Lower leg skin (tissue), 4 donors: ENCODE data around the gene COL2A1. TPM values are rescaled to one million over a fixed set of nuclear protein-coding genes. Genes with fewer than 3 reads are reported as not detected.

Source experiments
- DNase-seq, 2 donors: peaks; one replicate each; pipeline ENCODE4 v3.0.0-alpha.2; 2019; ENCODE audit warnings: low spot score in 2 of 2
- H3K4me3 ChIP-seq: fragments of 200-600 bp; sonication (generic); 2 replicates; pipeline ENCODE4 v1.5.1; 2017; ENCODE audit warnings: mild to moderate bottlenecking, low read depth; ENCODE audit not compliant: poor library complexity, severe bottlenecking
- POLR2A ChIP-seq, 2 donors: fragments of 450-650 bp; IDR thresholded peaks; one replicate each; pipeline ENCODE4 v1.6.1; 2016 to 2017; ENCODE audit warnings: antibody characterized with exemption in 2 of 2, mild to moderate bottlenecking in 1 of 2, moderate library complexity in 1 of 2
- WGBS, 2 donors: methylation state at CpG; one replicate each; pipeline ENCODE4 v1.1.5; 2018; 5-methylcytosine and 5-hydroxymethylcytosine counted together
- intact Hi-C: fragments of 100-400 bp; cut with DNase I; formaldehyde crosslinking; loops from one replicate; pipeline ENCODE4 v1.15.0; 2023; ENCODE audit warnings: low total_unique reads
- total RNA-seq, 4 donors: library from RNA; depleted of rRNA; stranded (reverse); fragments of >200 nt; gene quantifications; one replicate each; pipeline ENCODE4 v1.1.0, GENCODE V29; 2016
- TF ChIP-seq, protein P1 (sequence below), 3 donors: fragments of 450-650 bp; IDR thresholded peaks; one replicate each; pipeline ENCODE4 v1.5.1; 2016; ENCODE audit warnings: antibody characterized with exemption in 3 of 3, mild to moderate bottlenecking in 3 of 3, moderate library complexity in 2 of 3

COL2A1 gene
- total RNA-seq, 4 donors from 2014 or later: 0.07 to 0.26 TPM; not detected in 2

DNA sequence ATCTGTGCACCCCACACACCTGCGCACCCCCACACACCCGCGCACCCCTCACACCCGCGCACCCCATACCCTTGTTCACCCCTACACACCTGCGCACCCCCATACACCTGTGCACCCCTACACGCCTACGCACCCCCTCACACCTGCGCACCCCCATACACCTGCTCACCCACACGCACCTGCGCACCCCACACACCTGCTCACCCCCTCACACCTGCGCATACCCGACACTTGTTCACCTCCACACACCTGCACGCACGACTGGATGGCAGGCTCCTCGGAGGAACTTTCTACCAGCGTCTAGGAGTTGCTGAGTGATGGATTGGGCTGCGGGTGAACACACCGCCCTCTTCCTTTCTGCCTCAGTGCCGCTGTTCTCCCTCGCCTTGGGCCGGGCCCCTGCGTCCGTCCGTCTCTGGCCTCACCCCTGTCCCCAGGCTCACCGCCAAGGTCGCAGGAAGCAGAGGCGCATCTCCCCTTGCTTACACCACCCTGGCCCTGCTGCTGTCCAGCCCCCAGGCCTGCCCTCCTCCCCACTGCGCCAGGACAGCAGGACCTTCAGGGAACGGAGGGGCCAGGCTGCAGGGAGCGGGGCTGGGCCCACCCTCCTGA lies 61.6 kb downstream of the COL2A1 start:
- peak in 1 of 2 donors; percentile 62 for DNase-seq
- no peak overlapping the region for H3K4me3 ChIP-seq
- WGBS, 2 donors: 70 to 73% methylated on average over 30 of the region's 31 CpGs
- TF ChIP-seq, protein P1, sequence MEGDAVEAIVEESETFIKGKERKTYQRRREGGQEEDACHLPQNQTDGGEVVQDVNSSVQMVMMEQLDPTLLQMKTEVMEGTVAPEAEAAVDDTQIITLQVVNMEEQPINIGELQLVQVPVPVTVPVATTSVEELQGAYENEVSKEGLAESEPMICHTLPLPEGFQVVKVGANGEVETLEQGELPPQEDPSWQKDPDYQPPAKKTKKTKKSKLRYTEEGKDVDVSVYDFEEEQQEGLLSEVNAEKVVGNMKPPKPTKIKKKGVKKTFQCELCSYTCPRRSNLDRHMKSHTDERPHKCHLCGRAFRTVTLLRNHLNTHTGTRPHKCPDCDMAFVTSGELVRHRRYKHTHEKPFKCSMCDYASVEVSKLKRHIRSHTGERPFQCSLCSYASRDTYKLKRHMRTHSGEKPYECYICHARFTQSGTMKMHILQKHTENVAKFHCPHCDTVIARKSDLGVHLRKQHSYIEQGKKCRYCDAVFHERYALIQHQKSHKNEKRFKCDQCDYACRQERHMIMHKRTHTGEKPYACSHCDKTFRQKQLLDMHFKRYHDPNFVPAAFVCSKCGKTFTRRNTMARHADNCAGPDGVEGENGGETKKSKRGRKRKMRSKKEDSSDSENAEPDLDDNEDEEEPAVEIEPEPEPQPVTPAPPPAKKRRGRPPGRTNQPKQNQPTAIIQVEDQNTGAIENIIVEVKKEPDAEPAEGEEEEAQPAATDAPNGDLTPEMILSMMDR (IDR thresholded peaks at IDR 0.05): no peak
- no peak for TF ChIP-seq POLR2A (IDR thresholded peaks at IDR 0.05)
- intact Hi-C loops: loop anchor here (10.0 kb wide), 1 partner anchor 98 kb away; no protein-coding TSS in a partner anchor

DNA sequence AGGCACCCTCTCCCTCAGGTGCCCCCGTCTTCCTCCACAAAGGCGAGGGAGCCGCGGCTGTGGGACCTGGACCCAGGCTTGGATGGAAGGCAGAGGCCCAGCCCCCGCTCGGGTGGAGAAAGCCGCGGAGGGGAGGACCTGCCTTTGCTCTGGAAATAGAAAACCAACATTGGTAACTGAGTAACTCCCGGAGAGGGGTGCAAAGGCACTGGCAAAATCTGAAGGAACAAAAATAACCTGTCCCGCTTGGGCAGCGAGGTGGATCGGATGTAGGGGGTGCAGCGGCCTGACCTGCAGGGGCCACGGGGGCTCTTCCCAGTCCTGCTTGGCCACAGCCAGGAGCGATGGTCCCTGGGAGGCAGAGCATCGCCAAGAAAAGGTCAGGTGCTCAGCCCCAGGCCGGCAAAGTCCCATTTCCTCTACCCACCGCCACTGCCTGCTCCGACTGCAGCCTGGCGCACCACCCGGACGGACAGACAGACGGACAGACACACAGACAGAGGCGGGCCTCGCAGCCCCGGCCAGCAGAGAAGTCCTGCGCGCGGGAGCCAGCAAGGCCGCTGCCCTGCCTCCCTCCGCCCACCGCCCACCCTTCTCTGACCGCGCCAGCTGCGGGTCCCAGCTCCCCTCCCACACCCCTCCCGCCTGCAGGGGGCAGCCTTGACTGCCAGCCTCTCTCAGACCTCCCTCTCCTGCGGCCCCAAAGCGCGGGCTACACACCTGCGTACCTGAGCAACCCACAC lies 62.2 kb downstream of the COL2A1 start:
- DNase-seq: peak in 1 of 2 donors; percentile 82
- H3K4me3 ChIP-seq: no peak overlapping the region
- TF ChIP-seq POLR2A (IDR thresholded peaks at IDR 0.05): no peak
- TF ChIP-seq, protein P1 (IDR thresholded peaks at IDR 0.05): no peak
- intact Hi-C loops: loop anchor here (10.0 kb wide), 1 partner anchor 97 kb away; no protein-coding TSS in a partner anchor
- 58% methylated on average over 32 to 35 of the region's 40 CpGs for WGBS, 2 donors

DNA sequence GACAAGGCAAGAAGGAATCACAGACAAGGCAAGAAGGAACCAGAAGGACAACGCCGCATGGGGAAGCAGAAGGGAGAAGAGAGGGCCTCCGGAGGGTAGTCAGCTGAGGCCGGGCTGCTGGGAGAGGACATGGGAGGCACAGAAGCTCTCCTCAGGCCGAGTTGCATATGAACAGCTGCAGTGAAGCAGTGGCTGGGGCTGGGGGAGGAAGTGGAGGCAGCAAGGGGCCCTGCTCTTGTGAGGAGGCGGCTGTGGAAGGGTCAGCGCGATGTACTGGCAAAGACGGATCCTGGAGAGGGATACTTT lies 62.8 kb downstream of the COL2A1 start:
- no peak for TF ChIP-seq POLR2A (IDR thresholded peaks at IDR 0.05)
- TF ChIP-seq, protein P1 (IDR thresholded peaks at IDR 0.05): no peak
- no peak overlapping the region for H3K4me3 ChIP-seq
- peak in 1 of 2 donors; percentile 43 for DNase-seq
- WGBS, 2 donors: 87 to 88% methylated on average over 9 of the region's 9 CpGs
- intact Hi-C loops: loop anchor here (10.0 kb wide), 1 partner anchor 97 kb away; no protein-coding TSS in a partner anchor

DNA sequence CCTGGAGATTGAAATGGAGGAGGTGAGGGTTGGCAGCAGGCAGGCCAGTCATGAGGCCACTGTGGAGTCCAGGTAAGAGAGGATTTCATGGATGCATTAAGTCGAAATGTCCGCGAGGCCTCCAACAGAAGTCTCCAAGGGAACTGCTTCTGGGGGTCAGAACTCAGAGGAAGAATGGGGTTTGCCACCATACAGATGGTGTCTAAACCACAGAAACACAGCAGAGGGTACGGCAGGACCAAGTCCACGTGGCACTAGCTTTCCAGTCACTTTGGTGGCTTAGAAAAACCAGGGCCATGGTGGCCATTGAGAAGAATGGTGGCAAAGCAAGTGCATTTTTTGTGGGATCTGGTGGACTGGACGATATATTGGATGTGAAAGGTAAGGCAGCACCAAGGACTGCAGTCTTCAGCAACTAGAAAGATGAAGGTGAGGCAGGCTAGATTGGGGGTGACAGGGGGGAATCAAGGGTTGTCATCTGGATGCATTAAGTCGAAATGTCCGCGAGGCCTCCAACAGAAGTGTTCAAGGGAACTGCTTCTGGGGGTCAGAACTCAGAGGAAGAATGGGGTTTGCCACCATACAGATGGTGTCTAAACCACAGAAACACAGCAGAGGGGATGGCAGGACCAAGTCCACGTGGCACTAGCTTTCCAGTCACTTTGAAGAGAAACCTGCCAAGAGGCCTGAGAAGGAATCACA lies 63.4 kb downstream of the COL2A1 start:
- WGBS, 2 donors: 90 to 94% methylated on average over 10 of the region's 10 CpGs
- intact Hi-C loops: loop anchor here (10.0 kb wide), 1 partner anchor 96 kb away; no protein-coding TSS in a partner anchor
- no peak overlapping the region for H3K4me3 ChIP-seq

DNA sequence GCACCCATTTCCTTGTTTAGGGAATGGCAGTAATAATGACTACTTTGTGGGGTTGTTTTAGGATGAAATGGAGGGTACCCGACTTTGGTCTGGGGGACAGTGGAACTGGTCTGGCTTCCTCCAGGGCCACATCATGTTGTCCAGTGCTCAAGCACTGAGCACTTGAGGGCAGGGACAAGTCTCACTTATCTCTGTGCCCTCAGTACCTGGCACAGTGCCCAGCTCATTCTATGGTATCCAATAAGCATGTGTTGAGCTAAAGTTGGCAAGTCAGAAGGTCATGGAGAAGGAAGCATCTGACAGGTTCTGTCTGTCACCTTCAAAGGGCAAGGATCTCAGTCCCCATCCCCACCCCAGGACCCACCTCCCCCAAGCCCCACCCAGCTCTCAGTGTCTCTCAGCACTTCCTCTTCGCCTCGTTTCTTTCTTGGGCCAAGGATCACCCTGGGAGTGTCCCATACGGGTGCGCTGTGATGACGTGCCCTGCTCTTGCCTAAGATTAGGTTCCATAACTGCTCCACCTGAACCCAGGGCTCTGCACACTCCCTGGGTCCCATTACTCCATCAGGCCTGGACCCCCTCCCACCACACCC lies 65.2 kb downstream of the COL2A1 start:
- DNase-seq: peak in 1 of 2 donors; percentile 58
- 78 to 85% methylated on average over 6 of the region's 6 CpGs for WGBS, 2 donors
- H3K4me3 ChIP-seq: no peak overlapping the region
- TF ChIP-seq POLR2A (IDR thresholded peaks at IDR 0.05): no peak
- TF ChIP-seq, protein P1 (IDR thresholded peaks at IDR 0.05): no peak
- intact Hi-C loops: no loop called here

More for the DNA sequence above, 63.4 kb downstream of the COL2A1 start:
- no peak for TF ChIP-seq POLR2A (IDR thresholded peaks at IDR 0.05)
- peak in 1 of 2 donors; percentile 80 for DNase-seq
